ENCODE results near the gene BABAM2. TPM values are rescaled to one million over a fixed set of nuclear protein-coding genes. Genes with fewer than 3 reads are reported as not detected.

BABAM2 gene
- total RNA-seq, 1 donor = 42.0 TPM

DNA sequence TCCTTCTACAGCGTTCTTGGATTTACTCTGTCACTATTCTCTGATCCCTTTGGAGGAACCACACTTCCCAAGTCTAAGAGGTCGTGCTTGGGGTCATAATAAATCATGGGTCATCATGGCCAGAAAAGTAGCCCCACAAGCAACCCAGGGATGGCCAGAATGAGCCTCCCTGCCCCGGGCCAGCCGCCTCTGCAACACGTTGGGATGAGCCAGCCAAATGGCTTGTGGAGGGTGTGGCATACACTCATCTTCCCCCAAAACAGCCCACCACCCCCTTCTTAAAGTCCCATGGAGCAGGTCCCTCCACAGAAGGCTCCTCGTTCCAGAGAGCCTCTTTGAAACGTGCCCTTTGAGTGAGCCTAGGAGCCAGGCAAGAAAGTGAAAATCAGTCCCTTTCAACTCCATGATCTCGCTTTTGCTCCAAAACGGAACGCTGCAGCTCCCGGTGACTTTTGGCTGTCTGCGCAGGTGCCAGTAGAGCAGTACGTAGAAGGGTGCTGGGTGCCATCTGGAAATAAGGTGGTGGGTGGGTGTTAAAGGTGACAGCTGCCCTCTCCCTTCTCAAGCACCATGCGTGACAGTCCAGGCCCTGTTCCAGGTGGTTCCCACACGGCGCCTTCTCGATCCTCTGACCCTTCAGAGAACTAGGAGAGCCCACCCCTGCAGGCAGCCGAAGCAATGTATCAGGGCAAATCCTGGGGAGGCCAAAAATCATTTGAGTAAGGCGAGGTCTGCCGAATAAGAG, 453.6 kb downstream of the BABAM2 start:
- no peaks in the 10 kb centered on the region for H3K79me2 ChIP-seq (ENCODE audit: insufficient read depth, low read length)
- peak; percentile 62 for DNase-seq (ENCODE audit: insufficient read length, low spot score, missing footprints)

DNA sequence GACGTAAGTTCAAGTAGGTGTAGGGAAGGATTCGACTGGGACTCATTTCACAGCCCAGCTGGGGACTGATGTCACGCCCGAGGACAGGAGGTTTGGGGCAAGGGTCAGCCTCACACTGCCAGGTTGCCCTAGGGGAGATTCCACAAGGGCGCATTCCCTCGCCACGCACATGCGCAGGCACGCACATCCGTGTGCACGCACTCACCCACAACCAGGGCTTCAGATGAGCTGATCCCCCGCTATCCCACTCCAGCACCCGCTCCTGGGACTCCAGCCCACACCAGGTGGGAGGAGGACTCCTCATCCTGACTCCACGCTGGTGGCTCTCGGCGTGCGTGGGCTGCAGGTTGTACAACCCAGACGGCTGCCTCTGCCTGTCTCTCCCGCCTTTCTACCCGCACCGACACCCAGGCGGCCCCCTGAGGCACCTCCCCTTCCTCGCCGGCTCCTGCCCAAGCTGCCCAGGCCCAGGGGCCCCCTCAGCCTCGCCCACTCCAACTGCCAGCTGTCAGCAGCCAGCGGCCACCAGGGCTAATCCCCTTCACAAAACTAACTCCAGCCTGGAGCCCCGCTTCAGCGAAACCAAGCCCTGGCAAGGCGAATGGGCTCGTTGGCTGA, 454.3 kb downstream of the BABAM2 start:
- Histone ChIP-seq H3K9me3 (ENCODE audit: low read depth, low read length) (no peaks in the 10 kb centered on the region), H2AFZ (ENCODE audit: low read length) (no peak overlapping the region), H3K27me3 (ENCODE audit: insufficient read depth, low read length) (no peaks in the 10 kb centered on the region), H3K27ac (ENCODE audit: low read depth, low read length) (no peak overlapping the region), H3K36me3 (ENCODE audit: insufficient read depth, low read length) (no peaks in the 10 kb centered on the region), H3K4me2 (ENCODE audit: insufficient read depth, low read length) (no peak overlapping the region), H4K20me1 (ENCODE audit: insufficient read depth, low read length) (no peaks in the 10 kb centered on the region), H3K79me2 (ENCODE audit: insufficient read depth, low read length) (no peaks in the 10 kb centered on the region), H3K4me1 (ENCODE audit: insufficient read depth, low read length) (peaks cover 17% of the 10 kb centered on the region), H3K4me3 (ENCODE audit: insufficient read depth, low read length) (no peak overlapping the region)
- TF ChIP-seq CTCF (IDR thresholded peaks at IDR 0.05; ENCODE audit: extremely low read depth, low read depth, low read length) = no peak
- no peak for DNase-seq (ENCODE audit: insufficient read length, low spot score, missing footprints)

More for the DNA sequence above, 453.6 kb downstream of the BABAM2 start:
- TF ChIP-seq CTCF (IDR thresholded peaks at IDR 0.05; ENCODE audit: extremely low read depth, low read depth, low read length) = no peak
- Histone ChIP-seq H3K4me2 (ENCODE audit: insufficient read depth, low read length) (no peak overlapping the region), H2AFZ (ENCODE audit: low read length) (no peak overlapping the region), H3K27me3 (ENCODE audit: insufficient read depth, low read length) (no peaks in the 10 kb centered on the region), H3K27ac (ENCODE audit: low read depth, low read length) (no peak overlapping the region), H3K4me3 (ENCODE audit: insufficient read depth, low read length) (no peak overlapping the region), H3K4me1 (ENCODE audit: insufficient read depth, low read length) (peaks cover 19% of the 10 kb centered on the region), H4K20me1 (ENCODE audit: insufficient read depth, low read length) (no peaks in the 10 kb centered on the region), H3K36me3 (ENCODE audit: insufficient read depth, low read length) (no peaks in the 10 kb centered on the region), H3K9me3 (ENCODE audit: low read depth, low read length) (no peaks in the 10 kb centered on the region)

GRCh38 chr2:28345619-28346018, 455.1 kb downstream of the BABAM2 start:
- H3K4me1 ChIP-seq (ENCODE audit: insufficient read depth, low read length) = peaks cover 17% of the 10 kb centered on the region
- DNase-seq (ENCODE audit: insufficient read length, low spot score, missing footprints) = peak; percentile 50
- no peaks in the 10 kb centered on the region for H3K79me2 ChIP-seq (ENCODE audit: insufficient read depth, low read length)
- no peak overlapping the region for H2AFZ ChIP-seq (ENCODE audit: low read length)
- H3K27me3 ChIP-seq (ENCODE audit: insufficient read depth, low read length) = no peaks in the 10 kb centered on the region
- no peak for TF ChIP-seq CTCF (IDR thresholded peaks at IDR 0.05; ENCODE audit: extremely low read depth, low read depth, low read length)
- no peak overlapping the region for H3K27ac ChIP-seq (ENCODE audit: low read depth, low read length)
- H3K9me3 ChIP-seq (ENCODE audit: low read depth, low read length) = no peaks in the 10 kb centered on the region
- H3K4me3 ChIP-seq (ENCODE audit: insufficient read depth, low read length) = no peak overlapping the region
- no peak overlapping the region for H3K4me2 ChIP-seq (ENCODE audit: insufficient read depth, low read length)
- no peaks in the 10 kb centered on the region for H3K36me3 ChIP-seq (ENCODE audit: insufficient read depth, low read length)
- no peaks in the 10 kb centered on the region for H4K20me1 ChIP-seq (ENCODE audit: insufficient read depth, low read length)

- H2AFZ ChIP-seq (ENCODE audit: low read length) = peak overlapping the region; percentile 4
- DNase-seq (ENCODE audit: insufficient read length, low spot score, missing footprints) = peak; percentile 75
- no peaks in the 10 kb centered on the region for H3K27me3 ChIP-seq (ENCODE audit: insufficient read depth, low read length)
- H3K4me3 ChIP-seq (ENCODE audit: insufficient read depth, low read length) = no peak overlapping the region
- H3K9me3 ChIP-seq (ENCODE audit: low read depth, low read length) = no peaks in the 10 kb centered on the region
- H3K36me3 ChIP-seq (ENCODE audit: insufficient read depth, low read length) = no peaks in the 10 kb centered on the region
- no peak for TF ChIP-seq CTCF (IDR thresholded peaks at IDR 0.05; ENCODE audit: extremely low read depth, low read depth, low read length)
- H3K4me2 ChIP-seq (ENCODE audit: insufficient read depth, low read length) = no peak overlapping the region
- H4K20me1 ChIP-seq (ENCODE audit: insufficient read depth, low read length) = no peaks in the 10 kb centered on the region
- peaks cover 17% of the 10 kb centered on the region for H3K4me1 ChIP-seq (ENCODE audit: insufficient read depth, low read length)
- H3K27ac ChIP-seq (ENCODE audit: low read depth, low read length) = no peak overlapping the region
- no peaks in the 10 kb centered on the region for H3K79me2 ChIP-seq (ENCODE audit: insufficient read depth, low read length)
These were observed 456.1 kb downstream of the BABAM2 start for GRCh38 chr2:28346587-28346986.

All from osteoblast (primary cell).